ENCODE data around the gene PREP. TPM values are rescaled to one million over a fixed set of nuclear protein-coding genes. Genes with fewer than 3 reads are reported as not detected.

Gene PREP
- total and polyA plus RNA-seq, 12 donors = 11.7 to 37.1 (median 17.7) TPM

DNA sequence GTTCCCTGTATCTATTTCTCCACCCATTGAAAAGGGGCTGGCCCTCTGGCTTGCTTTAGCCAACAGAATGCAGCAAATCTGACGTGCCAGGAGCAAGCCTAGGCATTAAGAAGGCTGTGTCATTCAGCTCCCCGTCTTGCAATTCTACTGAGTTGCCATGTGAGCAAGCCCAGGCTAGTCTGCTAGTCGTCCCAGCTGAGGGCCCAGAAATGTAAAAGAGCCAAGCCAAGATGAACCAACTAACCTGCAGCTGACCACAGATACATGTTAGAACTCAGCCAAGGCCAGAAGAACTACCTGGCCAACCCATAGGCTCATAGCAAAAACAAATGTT, 30.1 kb downstream of the PREP start:
- intact Hi-C loops (cut with DNase I) = no loop called here
- no peaks in the 10 kb centered on the region for H3K27me3 ChIP-seq
- DNase-seq = no peak
- no peaks in the 10 kb centered on the region for H3K9me3 ChIP-seq (replicated peaks in 1 of 3)
- no peaks in the 10 kb centered on the region for H3K4me1 ChIP-seq (replicated peaks in 1 of 2)
- no peak overlapping the region for H3K27ac ChIP-seq
- 84 to 97% (median 96%) methylated on average over 3 of the region's 3 CpGs for WGBS, 4 donors
- H3K4me3 ChIP-seq = no peak overlapping the region
- no peak for TF ChIP-seq POLR2A (IDR thresholded peaks at IDR 0.05)
- peaks cover 0 to 27% of the 10 kb centered on the region in 2 donors for H3K36me3 ChIP-seq (replicated peaks in 1 of 2)

- Histone ChIP-seq H3K9me3 (replicated peaks in 1 of 3) (no peaks in the 10 kb centered on the region), H3K27me3 (no peaks in the 10 kb centered on the region), H3K4me3 (no peak overlapping the region), H3K36me3 (replicated peaks in 1 of 2) (peaks cover 0 to 30% of the 10 kb centered on the region in 2 donors), H3K4me1 (replicated peaks in 1 of 2) (no peaks in the 10 kb centered on the region), H3K27ac (no peak overlapping the region)
- WGBS, 4 donors = 90 to 95% (median 94%) methylated on average over 4 of the region's 4 CpGs
- no peak for DNase-seq
- TF ChIP-seq, protein P1, sequence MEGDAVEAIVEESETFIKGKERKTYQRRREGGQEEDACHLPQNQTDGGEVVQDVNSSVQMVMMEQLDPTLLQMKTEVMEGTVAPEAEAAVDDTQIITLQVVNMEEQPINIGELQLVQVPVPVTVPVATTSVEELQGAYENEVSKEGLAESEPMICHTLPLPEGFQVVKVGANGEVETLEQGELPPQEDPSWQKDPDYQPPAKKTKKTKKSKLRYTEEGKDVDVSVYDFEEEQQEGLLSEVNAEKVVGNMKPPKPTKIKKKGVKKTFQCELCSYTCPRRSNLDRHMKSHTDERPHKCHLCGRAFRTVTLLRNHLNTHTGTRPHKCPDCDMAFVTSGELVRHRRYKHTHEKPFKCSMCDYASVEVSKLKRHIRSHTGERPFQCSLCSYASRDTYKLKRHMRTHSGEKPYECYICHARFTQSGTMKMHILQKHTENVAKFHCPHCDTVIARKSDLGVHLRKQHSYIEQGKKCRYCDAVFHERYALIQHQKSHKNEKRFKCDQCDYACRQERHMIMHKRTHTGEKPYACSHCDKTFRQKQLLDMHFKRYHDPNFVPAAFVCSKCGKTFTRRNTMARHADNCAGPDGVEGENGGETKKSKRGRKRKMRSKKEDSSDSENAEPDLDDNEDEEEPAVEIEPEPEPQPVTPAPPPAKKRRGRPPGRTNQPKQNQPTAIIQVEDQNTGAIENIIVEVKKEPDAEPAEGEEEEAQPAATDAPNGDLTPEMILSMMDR (IDR thresholded peaks at IDR 0.05) = no peak
- TF ChIP-seq POLR2A (IDR thresholded peaks at IDR 0.05) = no peak
- intact Hi-C loops (cut with DNase I) = no loop called here
These were observed 30.6 kb downstream of the PREP start for GRCh38 chr6:105372142-105372848.

- whole genome bisulfite sequencing, 4 donors = 88 to 96% (median 95%) methylated on average over 1 of the region's 1 CpG
- Histone ChIP-seq H3K9me3 (replicated peaks in 1 of 3) (no peaks in the 10 kb centered on the region), H3K36me3 (replicated peaks in 1 of 2) (peaks cover 0 to 29% of the 10 kb centered on the region in 2 donors), H3K27ac (no peak overlapping the region), H3K27me3 (no peaks in the 10 kb centered on the region), H3K4me3 (no peak overlapping the region), H3K4me1 (replicated peaks in 1 of 2) (no peaks in the 10 kb centered on the region)
- DNase-seq = no peak
- intact Hi-C loops (cut with DNase I) = no loop called here
- TF ChIP-seq POLR2A (IDR thresholded peaks at IDR 0.05) = no peak
- TF ChIP-seq, protein P1 (IDR thresholded peaks at IDR 0.05) = no peak
These were observed 32.5 kb downstream of the PREP start for GRCh38 chr6:105370351-105370750.

GRCh38 chr6:105369145-105369544, 33.7 kb downstream of the PREP start:
- H3K36me3 ChIP-seq (replicated peaks in 1 of 2) = peaks cover 0 to 25% of the 10 kb centered on the region in 2 donors
- H3K27me3 ChIP-seq = no peaks in the 10 kb centered on the region
- H3K27ac ChIP-seq = no peak overlapping the region
- no peak for DNase-seq
- TF ChIP-seq, protein P1 (IDR thresholded peaks at IDR 0.05) = no peak
- no peak for TF ChIP-seq POLR2A (IDR thresholded peaks at IDR 0.05)
- H3K4me1 ChIP-seq (replicated peaks in 1 of 2) = no peaks in the 10 kb centered on the region
- intact Hi-C loops (cut with DNase I) = no loop called here
- 93 to 100% (median 98%) methylated on average over 1 of the region's 1 CpG for WGBS, 4 donors
- H3K9me3 ChIP-seq (replicated peaks in 1 of 3) = no peaks in the 10 kb centered on the region
- no peak overlapping the region for H3K4me3 ChIP-seq

GRCh38 chr6:105364243-105364642, 38.6 kb downstream of the PREP start:
- 83 to 86% (median 86%) methylated on average over 11 of the region's 11 CpGs for WGBS, 4 donors
- no peaks in the 10 kb centered on the region for H3K4me1 ChIP-seq (replicated peaks in 1 of 2)
- TF ChIP-seq, protein P1 (IDR thresholded peaks at IDR 0.05) = no peak
- no peak for TF ChIP-seq POLR2A (IDR thresholded peaks at IDR 0.05)
- intact Hi-C loops (cut with DNase I) = no loop called here
- H3K9me3 ChIP-seq (replicated peaks in 1 of 3) = peaks cover 0 to 4% (median 0%) of the 10 kb centered on the region in 3 donors
- H3K4me3 ChIP-seq = no peak overlapping the region
- H3K36me3 ChIP-seq (replicated peaks in 1 of 2) = peaks cover 0 to 10% of the 10 kb centered on the region in 2 donors
- no peak for DNase-seq
- H3K27ac ChIP-seq = no peak overlapping the region
- H3K27me3 ChIP-seq = no peaks in the 10 kb centered on the region
